ENCODE data around the gene RSU1.
"Not testable (repeated sequence)": the region's sequence is repeated elsewhere in the genome, so short reads cannot be mapped to it uniquely, and the experiment has no call there.

The RSU1 gene

GRCh38 chr10:16827474-16827873, 10.2 kb upstream of the RSU1 start:
- not testable (repeated sequence) for DNase-seq

GRCh38 chr10:16822726-16823360, 5.6 kb upstream of the RSU1 start:
- no peak for DNase-seq

GRCh38 chr10:16822027-16822426, 4.8 kb upstream of the RSU1 start:
- DNase-seq: no peak

GRCh38 chr10:16820421-16820820, 3.2 kb upstream of the RSU1 start:
- DNase-seq: no peak

GRCh38 chr10:16820018-16820417, 2.8 kb upstream of the RSU1 start:
- DNase-seq: no peak

- no peak for DNase-seq
Observed at GRCh38 chr10:16819436-16819835, 2.2 kb upstream of the RSU1 start.

- DNase-seq: no peak
Observed at GRCh38 chr10:16819026-16819425, 1.8 kb upstream of the RSU1 start.

GRCh38 chr10:16816830-16817124, 447 bp downstream of the RSU1 start:
- no peak for DNase-seq

GRCh38 chr10:16816171-16816570, 1.1 kb downstream of the RSU1 start:
- DNase-seq: no peak

GRCh38 chr10:16814012-16814411, 3.2 kb downstream of the RSU1 start:
- DNase-seq: no peak

GRCh38 chr10:16812676-16813075, 4.5 kb downstream of the RSU1 start:
- no peak for DNase-seq

GRCh38 chr10:16811765-16812164, 5.5 kb downstream of the RSU1 start:
- DNase-seq: no peak

GRCh38 chr10:16811292-16811691, 5.9 kb downstream of the RSU1 start:
- no peak for DNase-seq

- DNase-seq: no peak
Observed at GRCh38 chr10:16809074-16809718, 8.0 kb downstream of the RSU1 start.

- no peak for DNase-seq
Observed at GRCh38 chr10:16804123-16804522, 13.1 kb downstream of the RSU1 start.

- DNase-seq: no peak
Observed at GRCh38 chr10:16803464-16803863, 13.8 kb downstream of the RSU1 start.

GRCh38 chr10:16799621-16800020, 17.6 kb downstream of the RSU1 start:
- DNase-seq: no peak

GRCh38 chr10:16798571-16798970, 18.7 kb downstream of the RSU1 start:
- DNase-seq: no peak

- no peak for DNase-seq
Observed at GRCh38 chr10:16795410-16796073, 21.7 kb downstream of the RSU1 start.

GRCh38 chr10:16794005-16794404, 23.2 kb downstream of the RSU1 start:
- no peak for DNase-seq

GRCh38 chr10:16792675-16793074, 24.5 kb downstream of the RSU1 start:
- DNase-seq: no peak

- no peak for DNase-seq
Observed at GRCh38 chr10:16789765-16790164, 27.5 kb downstream of the RSU1 start.

- DNase-seq: peak; percentile 36
Observed at GRCh38 chr10:16789261-16789660, 28.0 kb downstream of the RSU1 start.

GRCh38 chr10:16788778-16789177, 28.4 kb downstream of the RSU1 start:
- DNase-seq: no peak

All from right kidney (tissue), 1 donor.